ENCODE measurements around the gene ABHD2. TPM values are rescaled to one million over a fixed set of nuclear protein-coding genes. Genes with fewer than 3 reads are reported as not detected.

ABHD2 gene
- total and polyA plus RNA-seq, 2 experiments from 2014 or later = 5.2 to 15.2 TPM

DNA sequence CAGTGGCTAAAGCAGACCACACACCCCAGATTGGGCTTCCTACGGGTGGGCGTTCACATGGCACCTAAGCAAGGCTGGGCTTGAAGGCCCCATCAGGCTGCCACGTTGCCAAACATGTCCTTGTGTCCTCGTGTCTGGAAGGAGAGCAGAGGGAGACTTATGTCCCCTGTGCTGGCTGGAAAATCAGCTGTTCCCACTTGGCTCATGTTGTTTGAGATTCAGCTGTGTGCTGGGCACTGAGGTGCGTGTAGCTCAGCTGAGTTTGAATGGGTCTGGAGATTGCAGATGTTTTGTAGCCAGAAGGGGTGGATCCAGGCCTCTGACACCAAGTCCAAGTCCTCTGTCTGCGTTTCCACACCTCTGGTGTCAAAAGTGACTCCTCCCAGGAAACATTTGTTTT lies 98.5 kb downstream of the ABHD2 start:
- no peaks in the 10 kb centered on the region for H3K9me3 Mint-ChIP-seq
- Histone ChIP-seq H3K27ac (ENCODE audit: low read depth) (no peak overlapping the region), H3K4me1 (ENCODE audit: insufficient read depth) (no peaks in the 10 kb centered on the region), H2AFZ (no peak overlapping the region), H4K20me1 (replicated peaks; ENCODE audit: insufficient read depth) (no peaks in the 10 kb centered on the region), H3K36me3 (ENCODE audit: insufficient read depth) (no peaks in the 10 kb centered on the region; the same call in 1 of the 2 replicates), H3K27me3 (ENCODE audit: insufficient read depth) (no peaks in the 10 kb centered on the region), H3K79me2 (replicated peaks; ENCODE audit: insufficient read depth) (no peaks in the 10 kb centered on the region), H3K4me2 (no peak overlapping the region), H3F3A (replicated peaks; ENCODE audit: low read depth) (no peaks in the 10 kb centered on the region), H3K4me3 (no peak overlapping the region), H3K9me2 (ENCODE audit: insufficient read depth) (no peaks in the 10 kb centered on the region)
- H3K4me1 Mint-ChIP-seq = no peaks in the 10 kb centered on the region
- ATAC-seq = no peak
- TF ChIP-seq ZNF114 (CRISPR knock-in tag; IDR thresholded peaks at IDR 0.05) (no peak), JUNB (IDR thresholded peaks at IDR 0.05; ENCODE audit: unreplicated experiment) (no peak), NANOG (IDR thresholded peaks at IDR 0.05; ENCODE audit: borderline replicate concordance) (no peak), EZH2 (IDR thresholded peaks at IDR 0.05; ENCODE audit: low read depth, unreplicated experiment) (no peak), CREB1 (CRISPR knock-in tag; IDR thresholded peaks at IDR 0.05; ENCODE audit: low read depth) (no peak), STAT1 (IDR thresholded peaks at IDR 0.05; ENCODE audit: unreplicated experiment) (no peak), ZNF331 (CRISPR knock-in tag; IDR thresholded peaks at IDR 0.05; ENCODE audit: low read depth) (no peak), POLR2AphosphoS5 (IDR thresholded peaks at IDR 0.05; ENCODE audit: low read depth) (no peak), EZH2phosphoT487 (IDR thresholded peaks at IDR 0.05; ENCODE audit: unreplicated experiment) (no peak)
- TF ChIP-seq, protein P1, sequence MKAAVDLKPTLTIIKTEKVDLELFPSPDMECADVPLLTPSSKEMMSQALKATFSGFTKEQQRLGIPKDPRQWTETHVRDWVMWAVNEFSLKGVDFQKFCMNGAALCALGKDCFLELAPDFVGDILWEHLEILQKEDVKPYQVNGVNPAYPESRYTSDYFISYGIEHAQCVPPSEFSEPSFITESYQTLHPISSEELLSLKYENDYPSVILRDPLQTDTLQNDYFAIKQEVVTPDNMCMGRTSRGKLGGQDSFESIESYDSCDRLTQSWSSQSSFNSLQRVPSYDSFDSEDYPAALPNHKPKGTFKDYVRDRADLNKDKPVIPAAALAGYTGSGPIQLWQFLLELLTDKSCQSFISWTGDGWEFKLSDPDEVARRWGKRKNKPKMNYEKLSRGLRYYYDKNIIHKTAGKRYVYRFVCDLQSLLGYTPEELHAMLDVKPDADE (IDR thresholded peaks at IDR 0.05) = no peak
- TF ChIP-seq, protein P2, sequence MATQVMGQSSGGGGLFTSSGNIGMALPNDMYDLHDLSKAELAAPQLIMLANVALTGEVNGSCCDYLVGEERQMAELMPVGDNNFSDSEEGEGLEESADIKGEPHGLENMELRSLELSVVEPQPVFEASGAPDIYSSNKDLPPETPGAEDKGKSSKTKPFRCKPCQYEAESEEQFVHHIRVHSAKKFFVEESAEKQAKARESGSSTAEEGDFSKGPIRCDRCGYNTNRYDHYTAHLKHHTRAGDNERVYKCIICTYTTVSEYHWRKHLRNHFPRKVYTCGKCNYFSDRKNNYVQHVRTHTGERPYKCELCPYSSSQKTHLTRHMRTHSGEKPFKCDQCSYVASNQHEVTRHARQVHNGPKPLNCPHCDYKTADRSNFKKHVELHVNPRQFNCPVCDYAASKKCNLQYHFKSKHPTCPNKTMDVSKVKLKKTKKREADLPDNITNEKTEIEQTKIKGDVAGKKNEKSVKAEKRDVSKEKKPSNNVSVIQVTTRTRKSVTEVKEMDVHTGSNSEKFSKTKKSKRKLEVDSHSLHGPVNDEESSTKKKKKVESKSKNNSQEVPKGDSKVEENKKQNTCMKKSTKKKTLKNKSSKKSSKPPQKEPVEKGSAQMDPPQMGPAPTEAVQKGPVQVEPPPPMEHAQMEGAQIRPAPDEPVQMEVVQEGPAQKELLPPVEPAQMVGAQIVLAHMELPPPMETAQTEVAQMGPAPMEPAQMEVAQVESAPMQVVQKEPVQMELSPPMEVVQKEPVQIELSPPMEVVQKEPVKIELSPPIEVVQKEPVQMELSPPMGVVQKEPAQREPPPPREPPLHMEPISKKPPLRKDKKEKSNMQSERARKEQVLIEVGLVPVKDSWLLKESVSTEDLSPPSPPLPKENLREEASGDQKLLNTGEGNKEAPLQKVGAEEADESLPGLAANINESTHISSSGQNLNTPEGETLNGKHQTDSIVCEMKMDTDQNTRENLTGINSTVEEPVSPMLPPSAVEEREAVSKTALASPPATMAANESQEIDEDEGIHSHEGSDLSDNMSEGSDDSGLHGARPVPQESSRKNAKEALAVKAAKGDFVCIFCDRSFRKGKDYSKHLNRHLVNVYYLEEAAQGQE (IDR thresholded peaks at IDR 0.05; ENCODE audit: unreplicated experiment) = no peak
- TF ChIP-seq, protein P3, sequence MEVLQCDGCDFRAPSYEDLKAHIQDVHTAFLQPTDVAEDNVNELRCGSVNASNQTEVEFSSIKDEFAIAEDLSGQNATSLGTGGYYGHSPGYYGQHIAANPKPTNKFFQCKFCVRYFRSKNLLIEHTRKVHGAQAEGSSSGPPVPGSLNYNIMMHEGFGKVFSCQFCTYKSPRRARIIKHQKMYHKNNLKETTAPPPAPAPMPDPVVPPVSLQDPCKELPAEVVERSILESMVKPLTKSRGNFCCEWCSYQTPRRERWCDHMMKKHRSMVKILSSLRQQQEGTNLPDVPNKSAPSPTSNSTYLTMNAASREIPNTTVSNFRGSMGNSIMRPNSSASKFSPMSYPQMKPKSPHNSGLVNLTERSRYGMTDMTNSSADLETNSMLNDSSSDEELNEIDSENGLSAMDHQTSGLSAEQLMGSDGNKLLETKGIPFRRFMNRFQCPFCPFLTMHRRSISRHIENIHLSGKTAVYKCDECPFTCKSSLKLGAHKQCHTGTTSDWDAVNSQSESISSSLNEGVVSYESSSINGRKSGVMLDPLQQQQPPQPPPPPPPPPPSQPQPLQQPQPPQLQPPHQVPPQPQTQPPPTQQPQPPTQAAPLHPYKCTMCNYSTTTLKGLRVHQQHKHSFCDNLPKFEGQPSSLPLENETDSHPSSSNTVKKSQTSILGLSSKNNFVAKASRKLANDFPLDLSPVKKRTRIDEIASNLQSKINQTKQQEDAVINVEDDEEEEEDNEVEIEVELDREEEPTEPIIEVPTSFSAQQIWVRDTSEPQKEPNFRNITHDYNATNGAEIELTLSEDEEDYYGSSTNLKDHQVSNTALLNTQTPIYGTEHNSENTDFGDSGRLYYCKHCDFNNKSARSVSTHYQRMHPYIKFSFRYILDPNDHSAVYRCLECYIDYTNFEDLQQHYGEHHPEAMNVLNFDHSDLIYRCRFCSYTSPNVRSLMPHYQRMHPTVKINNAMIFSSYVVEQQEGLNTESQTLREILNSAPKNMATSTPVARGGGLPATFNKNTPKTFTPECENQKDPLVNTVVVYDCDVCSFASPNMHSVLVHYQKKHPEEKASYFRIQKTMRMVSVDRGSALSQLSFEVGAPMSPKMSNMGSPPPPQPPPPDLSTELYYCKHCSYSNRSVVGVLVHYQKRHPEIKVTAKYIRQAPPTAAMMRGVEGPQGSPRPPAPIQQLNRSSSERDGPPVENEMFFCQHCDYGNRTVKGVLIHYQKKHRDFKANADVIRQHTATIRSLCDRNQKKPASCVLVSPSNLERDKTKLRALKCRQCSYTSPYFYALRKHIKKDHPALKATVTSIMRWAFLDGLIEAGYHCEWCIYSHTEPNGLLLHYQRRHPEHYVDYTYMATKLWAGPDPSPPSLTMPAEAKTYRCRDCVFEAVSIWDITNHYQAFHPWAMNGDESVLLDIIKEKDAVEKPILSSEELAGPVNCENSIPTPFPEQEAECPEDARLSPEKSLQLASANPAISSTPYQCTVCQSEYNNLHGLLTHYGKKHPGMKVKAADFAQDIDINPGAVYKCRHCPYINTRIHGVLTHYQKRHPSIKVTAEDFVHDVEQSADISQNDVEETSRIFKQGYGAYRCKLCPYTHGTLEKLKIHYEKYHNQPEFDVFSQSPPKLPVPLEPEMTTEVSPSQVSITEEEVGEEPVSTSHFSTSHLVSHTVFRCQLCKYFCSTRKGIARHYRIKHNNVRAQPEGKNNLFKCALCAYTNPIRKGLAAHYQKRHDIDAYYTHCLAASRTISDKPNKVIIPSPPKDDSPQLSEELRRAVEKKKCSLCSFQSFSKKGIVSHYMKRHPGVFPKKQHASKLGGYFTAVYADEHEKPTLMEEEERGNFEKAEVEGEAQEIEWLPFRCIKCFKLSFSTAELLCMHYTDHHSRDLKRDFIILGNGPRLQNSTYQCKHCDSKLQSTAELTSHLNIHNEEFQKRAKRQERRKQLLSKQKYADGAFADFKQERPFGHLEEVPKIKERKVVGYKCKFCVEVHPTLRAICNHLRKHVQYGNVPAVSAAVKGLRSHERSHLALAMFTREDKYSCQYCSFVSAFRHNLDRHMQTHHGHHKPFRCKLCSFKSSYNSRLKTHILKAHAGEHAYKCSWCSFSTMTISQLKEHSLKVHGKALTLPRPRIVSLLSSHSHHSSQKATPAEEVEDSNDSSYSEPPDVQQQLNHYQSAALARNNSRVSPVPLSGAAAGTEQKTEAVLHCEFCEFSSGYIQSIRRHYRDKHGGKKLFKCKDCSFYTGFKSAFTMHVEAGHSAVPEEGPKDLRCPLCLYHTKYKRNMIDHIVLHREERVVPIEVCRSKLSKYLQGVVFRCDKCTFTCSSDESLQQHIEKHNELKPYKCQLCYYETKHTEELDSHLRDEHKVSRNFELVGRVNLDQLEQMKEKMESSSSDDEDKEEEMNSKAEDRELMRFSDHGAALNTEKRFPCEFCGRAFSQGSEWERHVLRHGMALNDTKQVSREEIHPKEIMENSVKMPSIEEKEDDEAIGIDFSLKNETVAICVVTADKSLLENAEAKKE (CRISPR knock-in tag; IDR thresholded peaks at IDR 0.05) = no peak
- TF ChIP-seq, protein P4, sequence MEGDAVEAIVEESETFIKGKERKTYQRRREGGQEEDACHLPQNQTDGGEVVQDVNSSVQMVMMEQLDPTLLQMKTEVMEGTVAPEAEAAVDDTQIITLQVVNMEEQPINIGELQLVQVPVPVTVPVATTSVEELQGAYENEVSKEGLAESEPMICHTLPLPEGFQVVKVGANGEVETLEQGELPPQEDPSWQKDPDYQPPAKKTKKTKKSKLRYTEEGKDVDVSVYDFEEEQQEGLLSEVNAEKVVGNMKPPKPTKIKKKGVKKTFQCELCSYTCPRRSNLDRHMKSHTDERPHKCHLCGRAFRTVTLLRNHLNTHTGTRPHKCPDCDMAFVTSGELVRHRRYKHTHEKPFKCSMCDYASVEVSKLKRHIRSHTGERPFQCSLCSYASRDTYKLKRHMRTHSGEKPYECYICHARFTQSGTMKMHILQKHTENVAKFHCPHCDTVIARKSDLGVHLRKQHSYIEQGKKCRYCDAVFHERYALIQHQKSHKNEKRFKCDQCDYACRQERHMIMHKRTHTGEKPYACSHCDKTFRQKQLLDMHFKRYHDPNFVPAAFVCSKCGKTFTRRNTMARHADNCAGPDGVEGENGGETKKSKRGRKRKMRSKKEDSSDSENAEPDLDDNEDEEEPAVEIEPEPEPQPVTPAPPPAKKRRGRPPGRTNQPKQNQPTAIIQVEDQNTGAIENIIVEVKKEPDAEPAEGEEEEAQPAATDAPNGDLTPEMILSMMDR (conservative IDR thresholded peaks at IDR 0.05; ENCODE audit: low read depth in 2 of 2) = no peak
- H3K27ac Mint-ChIP-seq = no peak overlapping the region
- H3K27me3 Mint-ChIP-seq (ENCODE audit: insufficient read depth, low read depth, poor library complexity) = peaks cover 2% of the 10 kb centered on the region
- no peak overlapping the region for H3K4me3 Mint-ChIP-seq
- H3K36me3 Mint-ChIP-seq (ENCODE audit: low read depth) = peaks cover 9% of the 10 kb centered on the region; the same call in 1 of the 3 replicates
- DNase-seq (ENCODE audit: low spot score) = no peak

Measured in GM23338 (cell line).